PFSK-1 (cell line): ENCODE results near the gene SLC16A8.

ENCODE experiments used
- FOXP2 ChIP-seq: optimal IDR thresholded peaks from 2 replicates; pipeline ENCODE3; 2011; ENCODE audit warnings: borderline replicate concordance, control low read depth, inconsistent platforms; ENCODE audit not compliant: insufficient read depth; ENCODE audit errors: extremely low read length, extremely low read depth
- POLR2AphosphoS5 ChIP-seq: IDR thresholded peaks from 2 replicates; pipeline ENCODE4 v1.6.1; 2012; ENCODE audit warnings: low read depth, mild to moderate bottlenecking, control low read depth, low read length, moderate library complexity
- SIN3A ChIP-seq: IDR thresholded peaks from 2 replicates; pipeline ENCODE4 v1.6.1; 2012; ENCODE audit warnings: mild to moderate bottlenecking, low read length, moderate library complexity, borderline replicate concordance; ENCODE audit not compliant: insufficient read depth
- TAF1 ChIP-seq: IDR thresholded peaks from 2 replicates; pipeline ENCODE4 v1.6.1; 2012; ENCODE audit warnings: low read length, control low read depth, borderline replicate concordance; ENCODE audit not compliant: insufficient read depth
- TF ChIP-seq, protein P1 (sequence below), 2 experiments: IDR thresholded peaks; 2 replicates each; pipeline versions ENCODE4 v1.6.1 to v1.8.0; 2011 to 2012; ENCODE audit warnings: low read depth in 2 of 2, low read length in 2 of 2, control low read depth in 1 of 2, inconsistent platforms in 1 of 2, mild to moderate bottlenecking in 1 of 2, moderate library complexity in 1 of 2; ENCODE audit not compliant: insufficient read depth in 1 of 2

SLC16A8 gene

GRCh38 chr22:38029370-38029769 is 54.6 kb downstream of the SLC16A8 start:
- TF ChIP-seq SIN3A (no peak), FOXP2 (no peak), POLR2AphosphoS5 (no peak), TAF1 (no peak)
- TF ChIP-seq, protein P1, sequence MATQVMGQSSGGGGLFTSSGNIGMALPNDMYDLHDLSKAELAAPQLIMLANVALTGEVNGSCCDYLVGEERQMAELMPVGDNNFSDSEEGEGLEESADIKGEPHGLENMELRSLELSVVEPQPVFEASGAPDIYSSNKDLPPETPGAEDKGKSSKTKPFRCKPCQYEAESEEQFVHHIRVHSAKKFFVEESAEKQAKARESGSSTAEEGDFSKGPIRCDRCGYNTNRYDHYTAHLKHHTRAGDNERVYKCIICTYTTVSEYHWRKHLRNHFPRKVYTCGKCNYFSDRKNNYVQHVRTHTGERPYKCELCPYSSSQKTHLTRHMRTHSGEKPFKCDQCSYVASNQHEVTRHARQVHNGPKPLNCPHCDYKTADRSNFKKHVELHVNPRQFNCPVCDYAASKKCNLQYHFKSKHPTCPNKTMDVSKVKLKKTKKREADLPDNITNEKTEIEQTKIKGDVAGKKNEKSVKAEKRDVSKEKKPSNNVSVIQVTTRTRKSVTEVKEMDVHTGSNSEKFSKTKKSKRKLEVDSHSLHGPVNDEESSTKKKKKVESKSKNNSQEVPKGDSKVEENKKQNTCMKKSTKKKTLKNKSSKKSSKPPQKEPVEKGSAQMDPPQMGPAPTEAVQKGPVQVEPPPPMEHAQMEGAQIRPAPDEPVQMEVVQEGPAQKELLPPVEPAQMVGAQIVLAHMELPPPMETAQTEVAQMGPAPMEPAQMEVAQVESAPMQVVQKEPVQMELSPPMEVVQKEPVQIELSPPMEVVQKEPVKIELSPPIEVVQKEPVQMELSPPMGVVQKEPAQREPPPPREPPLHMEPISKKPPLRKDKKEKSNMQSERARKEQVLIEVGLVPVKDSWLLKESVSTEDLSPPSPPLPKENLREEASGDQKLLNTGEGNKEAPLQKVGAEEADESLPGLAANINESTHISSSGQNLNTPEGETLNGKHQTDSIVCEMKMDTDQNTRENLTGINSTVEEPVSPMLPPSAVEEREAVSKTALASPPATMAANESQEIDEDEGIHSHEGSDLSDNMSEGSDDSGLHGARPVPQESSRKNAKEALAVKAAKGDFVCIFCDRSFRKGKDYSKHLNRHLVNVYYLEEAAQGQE (IDR thresholded peaks at IDR 0.05; ENCODE audit: insufficient read depth in 1 of 2, low read depth in 2 of 2, low read length in 2 of 2): no peak

GRCh38 chr22:38028344-38029130 is 55.4 kb downstream of the SLC16A8 start:
- TF ChIP-seq, protein P1 (IDR thresholded peaks at IDR 0.05; ENCODE audit: insufficient read depth in 1 of 2, low read depth in 2 of 2, low read length in 2 of 2): no peak
- TF ChIP-seq POLR2AphosphoS5 (no peak), FOXP2 (no peak), TAF1 (no peak), SIN3A (no peak)
